ENCODE data around the gene NFYB. TPM values are rescaled to one million over a fixed set of nuclear protein-coding genes. Genes with fewer than 3 reads are reported as not detected.

Gene NFYB
- total and polyA plus RNA-seq, 2 donors (not counting 1 experiment from before 2014, with no cell fraction given) = 11.7 to 27.2 TPM

GRCh38 chr12:104155711-104156555 is 17.9 kb upstream of the NFYB start:
- H4K20me1 ChIP-seq (ENCODE audit: control insufficient read depth, insufficient read depth, low read length, poor library complexity, severe bottlenecking) = no peaks in the 10 kb centered on the region
- Mint-ChIP-seq H3K9me3 (ENCODE audit: insufficient read depth) (no peaks in the 10 kb centered on the region), H3K27me3 (peaks cover 5% of the 10 kb centered on the region), H3K27ac (no peak overlapping the region), H3K4me1 (peaks cover 6% of the 10 kb centered on the region), H3K4me3 (no peak overlapping the region)
- ChIA-PET POLR2A (no interaction called here), CTCF (no interaction called here)
- no peak overlapping the region for H3K9ac ChIP-seq (ENCODE audit: low read length)
- H3K4me2 ChIP-seq (replicated peaks; ENCODE audit: low read depth, low read length, poor library complexity, severe bottlenecking) = no peak overlapping the region
- H3K27me3 ChIP-seq (replicated peaks in 1 of 4; ENCODE audit: control extremely low read depth in 1 of 4, control insufficient read depth in 3 of 4, insufficient read depth in 4 of 4, low read length in 3 of 4) = no peaks in the 10 kb centered on the region
- H3K4me1 ChIP-seq (ENCODE audit: control insufficient read depth in 2 of 2, insufficient read depth in 2 of 2, low read length in 2 of 2) = peaks cover 4 to 9% of the 10 kb centered on the region in 2 donors
- 93% methylated on average over 5 of the region's 8 CpGs for WGBS (ENCODE audit: insufficient coverage)
- H3K79me2 ChIP-seq (ENCODE audit: control insufficient read depth, insufficient read depth, low read length) = no peaks in the 10 kb centered on the region
- no peaks in the 10 kb centered on the region for H3K36me3 ChIP-seq (replicated peaks in 1 of 2; ENCODE audit: control extremely low read depth in 1 of 2, control insufficient read depth in 1 of 2, extremely low read depth in 1 of 2, insufficient read depth in 2 of 2, low read length in 1 of 2)
- no peak overlapping the region for H3K4me3 ChIP-seq (ENCODE audit: control extremely low read depth in 1 of 5, extremely low read depth in 1 of 5, insufficient read depth in 1 of 5, low read depth in 2 of 5, low read length in 4 of 5)
- TF ChIP-seq, protein P1, sequence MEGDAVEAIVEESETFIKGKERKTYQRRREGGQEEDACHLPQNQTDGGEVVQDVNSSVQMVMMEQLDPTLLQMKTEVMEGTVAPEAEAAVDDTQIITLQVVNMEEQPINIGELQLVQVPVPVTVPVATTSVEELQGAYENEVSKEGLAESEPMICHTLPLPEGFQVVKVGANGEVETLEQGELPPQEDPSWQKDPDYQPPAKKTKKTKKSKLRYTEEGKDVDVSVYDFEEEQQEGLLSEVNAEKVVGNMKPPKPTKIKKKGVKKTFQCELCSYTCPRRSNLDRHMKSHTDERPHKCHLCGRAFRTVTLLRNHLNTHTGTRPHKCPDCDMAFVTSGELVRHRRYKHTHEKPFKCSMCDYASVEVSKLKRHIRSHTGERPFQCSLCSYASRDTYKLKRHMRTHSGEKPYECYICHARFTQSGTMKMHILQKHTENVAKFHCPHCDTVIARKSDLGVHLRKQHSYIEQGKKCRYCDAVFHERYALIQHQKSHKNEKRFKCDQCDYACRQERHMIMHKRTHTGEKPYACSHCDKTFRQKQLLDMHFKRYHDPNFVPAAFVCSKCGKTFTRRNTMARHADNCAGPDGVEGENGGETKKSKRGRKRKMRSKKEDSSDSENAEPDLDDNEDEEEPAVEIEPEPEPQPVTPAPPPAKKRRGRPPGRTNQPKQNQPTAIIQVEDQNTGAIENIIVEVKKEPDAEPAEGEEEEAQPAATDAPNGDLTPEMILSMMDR (IDR thresholded peaks at IDR 0.05) = no peak
- no peak for TF ChIP-seq EZH2 (IDR thresholded peaks at IDR 0.05; ENCODE audit: borderline replicate concordance, insufficient read depth, low read depth, low read length, poor library complexity, severe bottlenecking)
- H2AFZ ChIP-seq (ENCODE audit: insufficient read depth, low read depth, low read length, poor library complexity, severe bottlenecking) = no peak overlapping the region
- ATAC-seq (ENCODE audit: low read depth) = no peak
- no peaks in the 10 kb centered on the region for H3K9me3 ChIP-seq (ENCODE audit: control extremely low read depth in 1 of 3, control insufficient read depth in 2 of 3, insufficient read depth in 1 of 3, low read length in 2 of 3)
- intact Hi-C loops (cut with micrococcal nuclease) = no loop called here
- no peak for DNase-seq
- no peak overlapping the region for H3K27ac ChIP-seq (ENCODE audit: low read length in 2 of 2)

- Mint-ChIP-seq H3K27me3 (peaks cover 13% of the 10 kb centered on the region), H3K4me3 (no peak overlapping the region), H3K9me3 (ENCODE audit: insufficient read depth) (no peaks in the 10 kb centered on the region), H3K27ac (no peak overlapping the region), H3K4me1 (peaks cover 6% of the 10 kb centered on the region)
- Histone ChIP-seq H3K4me1 (ENCODE audit: control insufficient read depth in 2 of 2, insufficient read depth in 2 of 2, low read length in 2 of 2) (peaks cover 4 to 9% of the 10 kb centered on the region in 2 donors), H3K27me3 (replicated peaks in 1 of 4; ENCODE audit: control extremely low read depth in 1 of 4, control insufficient read depth in 3 of 4, insufficient read depth in 4 of 4, low read length in 3 of 4) (no peaks in the 10 kb centered on the region), H3K4me2 (replicated peaks; ENCODE audit: low read depth, low read length, poor library complexity, severe bottlenecking) (no peak overlapping the region), H4K20me1 (ENCODE audit: control insufficient read depth, insufficient read depth, low read length, poor library complexity, severe bottlenecking) (no peaks in the 10 kb centered on the region), H3K9ac (ENCODE audit: low read length) (no peak overlapping the region), H3K4me3 (ENCODE audit: control extremely low read depth in 1 of 5, extremely low read depth in 1 of 5, insufficient read depth in 1 of 5, low read depth in 2 of 5, low read length in 4 of 5) (no peak overlapping the region), H2AFZ (ENCODE audit: insufficient read depth, low read depth, low read length, poor library complexity, severe bottlenecking) (no peak overlapping the region), H3K79me2 (ENCODE audit: control insufficient read depth, insufficient read depth, low read length) (no peaks in the 10 kb centered on the region), H3K27ac (ENCODE audit: low read length in 2 of 2) (no peak overlapping the region), H3K36me3 (replicated peaks in 1 of 2; ENCODE audit: control extremely low read depth in 1 of 2, control insufficient read depth in 1 of 2, extremely low read depth in 1 of 2, insufficient read depth in 2 of 2, low read length in 1 of 2) (no peaks in the 10 kb centered on the region), H3K9me3 (ENCODE audit: control extremely low read depth in 1 of 3, control insufficient read depth in 2 of 3, insufficient read depth in 1 of 3, low read length in 2 of 3) (no peaks in the 10 kb centered on the region)
- intact Hi-C loops (cut with micrococcal nuclease) = no loop called here
- ATAC-seq (ENCODE audit: low read depth) (no peak), DNase-seq (no peak)
- no CpG with 5 or more reads among the region's 2 CpGs for WGBS (ENCODE audit: insufficient coverage)
- POLR2A ChIA-PET = no interaction called here
- CTCF ChIA-PET = no interaction called here
- no peak for TF ChIP-seq EZH2 (IDR thresholded peaks at IDR 0.05; ENCODE audit: borderline replicate concordance, insufficient read depth, low read depth, low read length, poor library complexity, severe bottlenecking)
- TF ChIP-seq, protein P1 (IDR thresholded peaks at IDR 0.05) = no peak
Observed at GRCh38 chr12:104154806-104155205, 16.8 kb upstream of the NFYB start.

All from B cell (primary cell).